Measurements from ENCODE around the gene ACLY.

Gene ACLY

DNA sequence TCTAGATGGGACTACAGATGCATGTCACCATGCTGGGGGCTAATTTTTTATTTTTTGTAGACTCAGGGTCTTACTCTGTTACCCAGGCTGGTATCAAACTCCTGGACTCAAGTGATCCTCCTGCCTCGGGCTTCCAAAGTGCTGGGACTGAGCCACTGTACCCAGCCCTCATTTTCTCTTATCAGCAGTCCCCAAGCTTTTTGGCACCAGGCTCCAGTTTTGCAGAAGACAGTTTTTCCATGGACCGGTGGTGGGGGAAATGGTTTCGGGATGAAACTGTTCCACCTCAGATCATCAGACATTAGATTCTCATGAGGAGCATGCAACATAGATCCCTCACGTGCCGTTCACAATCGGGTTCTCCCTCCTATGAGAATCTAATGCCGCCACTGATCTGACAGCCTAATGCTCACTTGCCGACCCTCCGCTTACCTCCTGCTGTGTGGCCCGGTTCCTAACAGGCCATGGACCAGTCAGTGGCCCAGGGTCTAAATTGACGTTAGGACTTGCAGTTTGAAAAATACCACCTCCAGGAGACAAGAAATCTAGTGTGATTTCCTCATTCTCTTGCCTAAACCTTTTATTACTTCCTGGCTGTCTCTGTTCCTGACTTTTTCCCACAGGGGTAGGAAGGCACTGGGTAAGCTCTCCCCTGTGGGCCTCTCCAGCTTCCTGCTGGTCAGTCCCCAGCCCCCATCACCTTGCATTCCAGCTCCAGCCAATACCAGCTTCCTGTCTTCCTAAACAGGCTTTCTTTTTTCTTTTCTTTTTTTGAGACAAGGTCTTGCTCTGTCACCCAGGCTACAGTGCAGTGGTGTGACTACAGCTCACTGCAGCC is 38.5 kb upstream of the ACLY start:
- Histone ChIP-seq H3K4me3 (ENCODE audit: low read length) (no peak overlapping the region), H3K36me3 (ENCODE audit: control insufficient read depth, insufficient read depth, low read length) (no peaks in the 10 kb centered on the region), H3K9ac (ENCODE audit: low read length) (no peak overlapping the region), H3K27ac (ENCODE audit: low read depth, low read length) (no peak overlapping the region), H3K27me3 (ENCODE audit: control insufficient read depth, insufficient read depth, low read length) (no peaks in the 10 kb centered on the region), H3K4me1 (ENCODE audit: control insufficient read depth, insufficient read depth, low read length) (no peaks in the 10 kb centered on the region)

DNA sequence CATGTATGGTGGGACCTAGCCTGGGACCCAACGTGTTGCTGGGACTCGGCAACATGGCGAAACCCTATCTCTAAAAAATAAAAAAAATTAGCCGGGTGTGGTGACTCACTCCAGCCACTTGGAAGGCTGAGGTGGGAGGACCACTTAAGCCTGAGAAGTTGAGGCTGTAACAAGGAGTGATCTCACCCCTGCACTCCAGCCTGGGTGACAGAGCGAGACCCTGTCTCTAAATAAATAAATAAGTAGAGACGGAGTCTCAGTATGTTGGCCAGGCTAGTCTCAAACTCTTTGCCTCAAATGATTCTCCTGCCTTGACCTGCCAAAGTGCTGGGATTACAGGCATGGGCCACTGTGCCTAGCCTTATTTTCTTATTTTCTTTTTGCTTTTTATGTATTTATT is 37.8 kb upstream of the ACLY start:
- H3K36me3 ChIP-seq (ENCODE audit: control insufficient read depth, insufficient read depth, low read length), result no peaks in the 10 kb centered on the region
- H3K27me3 ChIP-seq (ENCODE audit: control insufficient read depth, insufficient read depth, low read length), result no peaks in the 10 kb centered on the region
- H3K27ac ChIP-seq (ENCODE audit: low read depth, low read length), result no peak overlapping the region
- H3K4me1 ChIP-seq (ENCODE audit: control insufficient read depth, insufficient read depth, low read length), result no peaks in the 10 kb centered on the region
- H3K4me3 ChIP-seq (ENCODE audit: low read length), result no peak overlapping the region
- no peak overlapping the region for H3K9ac ChIP-seq (ENCODE audit: low read length)

DNA sequence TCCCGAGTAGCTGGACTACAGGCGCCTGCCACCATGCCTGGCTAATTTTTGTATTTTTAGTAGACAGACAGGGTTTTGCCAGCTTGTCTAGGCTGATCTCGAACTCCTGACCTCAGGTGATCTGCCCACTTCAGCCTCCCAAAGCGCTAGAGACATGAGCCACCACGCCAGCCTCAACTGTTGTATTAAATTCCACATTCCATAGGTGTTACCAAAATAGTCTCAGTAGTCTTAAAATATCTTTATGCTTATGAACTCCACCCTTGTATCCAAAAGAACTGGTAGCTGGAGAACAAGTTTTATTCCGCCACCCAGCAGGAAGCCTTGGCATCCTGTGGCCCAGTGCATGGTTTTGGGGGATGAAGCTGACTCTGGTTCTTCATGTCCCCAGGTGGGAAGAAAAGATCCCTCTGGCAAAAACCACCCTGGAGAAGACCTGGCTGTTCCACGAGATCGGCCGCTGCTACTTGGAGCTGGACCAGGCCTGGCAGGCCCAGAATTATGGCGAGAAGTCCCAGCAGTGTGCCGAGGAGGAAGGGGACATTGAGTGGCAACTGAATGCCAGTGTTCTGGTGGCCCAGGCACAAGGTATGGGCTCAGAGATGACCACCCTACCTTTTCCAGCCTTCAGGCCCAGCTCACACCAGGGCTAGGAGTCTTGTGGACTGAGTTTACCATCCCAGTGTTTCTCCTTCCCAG is 30.2 kb upstream of the ACLY start:
- Histone ChIP-seq H3K4me3 (ENCODE audit: low read length) (no peak overlapping the region), H3K9ac (ENCODE audit: low read length) (no peak overlapping the region), H3K27me3 (ENCODE audit: control insufficient read depth, insufficient read depth, low read length) (no peaks in the 10 kb centered on the region), H3K4me1 (ENCODE audit: control insufficient read depth, insufficient read depth, low read length) (no peaks in the 10 kb centered on the region), H3K27ac (ENCODE audit: low read depth, low read length) (no peak overlapping the region), H3K36me3 (ENCODE audit: control insufficient read depth, insufficient read depth, low read length) (no peaks in the 10 kb centered on the region)

DNA sequence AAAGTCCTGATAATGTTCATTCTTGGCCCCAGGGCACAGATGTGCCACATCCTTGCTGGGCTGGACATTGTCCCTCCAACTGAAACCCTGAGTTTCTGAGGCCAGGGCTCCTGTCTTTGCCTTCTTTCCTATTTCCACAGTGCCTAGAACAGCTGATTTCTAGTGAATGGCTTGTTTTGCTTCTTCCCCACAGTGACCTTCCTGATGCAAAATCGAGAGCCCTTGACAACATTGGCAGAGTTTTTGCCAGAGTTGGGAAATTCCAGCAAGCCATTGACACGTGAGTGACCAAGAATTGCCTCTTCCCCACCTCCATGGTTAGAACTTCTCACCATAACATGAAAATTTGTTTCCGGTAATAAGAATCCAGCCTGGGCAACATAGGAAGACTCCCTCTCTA is 26.2 kb upstream of the ACLY start:
- Histone ChIP-seq H3K4me3 (ENCODE audit: low read length) (no peak overlapping the region), H3K4me1 (ENCODE audit: control insufficient read depth, insufficient read depth, low read length) (no peaks in the 10 kb centered on the region), H3K27me3 (ENCODE audit: control insufficient read depth, insufficient read depth, low read length) (no peaks in the 10 kb centered on the region), H3K27ac (ENCODE audit: low read depth, low read length) (no peak overlapping the region), H3K9ac (ENCODE audit: low read length) (no peak overlapping the region), H3K36me3 (ENCODE audit: control insufficient read depth, insufficient read depth, low read length) (no peaks in the 10 kb centered on the region)

DNA sequence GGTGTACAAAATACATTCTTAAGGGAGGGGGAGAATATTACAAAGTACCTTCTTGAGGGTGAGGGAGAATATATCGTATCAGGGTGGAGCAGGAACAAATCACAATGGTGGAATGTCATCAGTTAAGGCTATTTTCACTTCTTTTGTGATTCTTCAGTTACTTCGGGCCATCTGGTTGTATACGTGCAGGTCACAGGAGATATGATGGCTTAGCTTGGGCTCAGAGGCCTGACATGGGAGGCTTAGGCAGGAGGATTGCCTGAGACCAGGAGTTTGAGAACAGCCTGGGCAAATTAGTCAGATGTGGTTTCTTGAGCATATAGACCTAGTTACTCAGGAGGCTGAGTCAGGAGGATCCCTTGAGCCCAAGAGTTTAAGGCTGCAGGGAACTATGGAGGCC is 24.7 kb upstream of the ACLY start:
- no peak overlapping the region for H3K27ac ChIP-seq (ENCODE audit: low read depth, low read length)
- no peaks in the 10 kb centered on the region for H3K36me3 ChIP-seq (ENCODE audit: control insufficient read depth, insufficient read depth, low read length)
- no peak overlapping the region for H3K9ac ChIP-seq (ENCODE audit: low read length)
- no peaks in the 10 kb centered on the region for H3K4me1 ChIP-seq (ENCODE audit: control insufficient read depth, insufficient read depth, low read length)
- H3K4me3 ChIP-seq (ENCODE audit: low read length), result no peak overlapping the region
- no peaks in the 10 kb centered on the region for H3K27me3 ChIP-seq (ENCODE audit: control insufficient read depth, insufficient read depth, low read length)

DNA sequence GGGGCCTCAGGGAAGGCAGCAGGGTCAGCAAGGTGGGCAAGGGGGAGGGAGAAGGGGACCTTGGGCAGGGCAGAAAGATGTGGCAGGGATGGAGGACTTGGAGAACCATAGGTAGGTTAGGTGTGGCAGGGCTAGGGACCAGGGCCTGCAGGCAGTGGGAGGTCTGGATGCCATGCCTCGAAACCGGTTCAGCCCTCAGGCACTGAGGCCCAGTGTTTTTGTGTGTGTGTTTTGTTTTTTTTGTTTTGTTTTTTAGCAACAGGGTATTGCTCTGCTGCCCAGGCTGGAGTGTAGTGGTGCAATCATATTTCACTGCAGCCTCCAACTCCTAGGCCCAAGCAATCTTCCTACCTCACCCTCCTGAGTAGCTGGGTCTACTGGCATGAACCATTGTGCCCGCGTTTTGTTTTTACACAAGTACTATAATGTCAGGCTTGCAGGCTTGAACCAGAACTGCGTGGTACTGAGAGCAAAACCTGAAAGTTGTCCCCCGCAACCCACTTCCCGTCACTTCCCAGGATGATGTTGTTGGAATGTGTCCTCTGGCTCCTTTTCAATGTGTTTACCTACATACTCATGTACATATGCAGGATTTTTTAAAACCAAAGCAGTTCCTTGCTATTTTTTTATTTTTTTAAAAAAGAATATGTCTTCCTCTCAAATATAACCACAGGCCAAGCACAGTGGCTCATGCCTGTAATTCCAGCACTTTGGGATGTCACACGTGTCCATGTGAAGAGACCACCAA is 24.0 kb upstream of the ACLY start:
- no peak overlapping the region for H3K9ac ChIP-seq (ENCODE audit: low read length)
- no peaks in the 10 kb centered on the region for H3K4me1 ChIP-seq (ENCODE audit: control insufficient read depth, insufficient read depth, low read length)
- no peak overlapping the region for H3K27ac ChIP-seq (ENCODE audit: low read depth, low read length)
- H3K36me3 ChIP-seq (ENCODE audit: control insufficient read depth, insufficient read depth, low read length), result no peaks in the 10 kb centered on the region
- H3K27me3 ChIP-seq (ENCODE audit: control insufficient read depth, insufficient read depth, low read length), result no peaks in the 10 kb centered on the region
- no peak overlapping the region for H3K4me3 ChIP-seq (ENCODE audit: low read length)

DNA sequence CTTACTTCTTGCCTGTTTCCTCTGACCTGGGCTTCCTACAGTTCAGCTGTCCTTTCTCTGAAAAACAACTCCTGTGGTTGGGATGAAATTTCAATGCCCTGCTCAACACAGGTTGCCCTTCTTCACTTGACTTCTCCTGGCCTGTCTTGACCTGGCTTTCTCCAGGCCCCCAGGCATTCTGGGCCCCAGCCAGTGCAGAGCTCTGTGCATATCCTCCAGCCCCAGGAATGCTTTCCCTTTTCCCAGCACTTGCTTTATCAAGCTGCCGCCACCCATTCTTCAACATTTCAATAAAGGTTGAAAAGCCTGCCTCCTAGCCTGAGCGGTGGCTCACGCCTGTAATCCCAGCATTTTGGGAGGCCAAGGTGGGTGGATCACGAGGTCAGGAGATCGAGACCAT is 22.4 kb upstream of the ACLY start:
- no peaks in the 10 kb centered on the region for H3K27me3 ChIP-seq (ENCODE audit: control insufficient read depth, insufficient read depth, low read length)
- no peak overlapping the region for H3K27ac ChIP-seq (ENCODE audit: low read depth, low read length)
- no peak overlapping the region for H3K9ac ChIP-seq (ENCODE audit: low read length)
- H3K4me1 ChIP-seq (ENCODE audit: control insufficient read depth, insufficient read depth, low read length), result no peaks in the 10 kb centered on the region
- no peak overlapping the region for H3K4me3 ChIP-seq (ENCODE audit: low read length)
- H3K36me3 ChIP-seq (ENCODE audit: control insufficient read depth, insufficient read depth, low read length), result no peaks in the 10 kb centered on the region

DNA sequence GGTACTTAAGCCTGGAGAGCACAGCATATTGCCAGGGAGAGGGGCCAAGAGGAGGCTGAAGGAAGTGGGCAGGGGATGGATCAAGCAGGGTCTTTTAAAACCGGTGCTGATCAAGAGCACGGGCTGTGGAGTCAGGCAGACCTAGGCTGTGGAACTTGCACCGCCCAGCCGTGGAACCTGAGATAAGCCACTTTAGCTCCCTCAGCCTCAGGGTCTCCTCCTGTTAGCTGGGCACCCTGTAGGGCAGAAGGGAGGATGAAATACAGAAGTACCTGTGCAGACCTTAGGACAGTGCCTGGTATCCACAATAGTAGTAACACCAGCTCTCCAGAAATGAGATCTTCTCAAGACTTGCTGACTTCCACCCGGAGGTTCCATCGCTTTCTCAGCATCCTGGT is 20.9 kb upstream of the ACLY start:
- H3K4me1 ChIP-seq (ENCODE audit: control insufficient read depth, insufficient read depth, low read length), result no peaks in the 10 kb centered on the region
- H3K27ac ChIP-seq (ENCODE audit: low read depth, low read length), result no peak overlapping the region
- H3K27me3 ChIP-seq (ENCODE audit: control insufficient read depth, insufficient read depth, low read length), result no peaks in the 10 kb centered on the region

DNA sequence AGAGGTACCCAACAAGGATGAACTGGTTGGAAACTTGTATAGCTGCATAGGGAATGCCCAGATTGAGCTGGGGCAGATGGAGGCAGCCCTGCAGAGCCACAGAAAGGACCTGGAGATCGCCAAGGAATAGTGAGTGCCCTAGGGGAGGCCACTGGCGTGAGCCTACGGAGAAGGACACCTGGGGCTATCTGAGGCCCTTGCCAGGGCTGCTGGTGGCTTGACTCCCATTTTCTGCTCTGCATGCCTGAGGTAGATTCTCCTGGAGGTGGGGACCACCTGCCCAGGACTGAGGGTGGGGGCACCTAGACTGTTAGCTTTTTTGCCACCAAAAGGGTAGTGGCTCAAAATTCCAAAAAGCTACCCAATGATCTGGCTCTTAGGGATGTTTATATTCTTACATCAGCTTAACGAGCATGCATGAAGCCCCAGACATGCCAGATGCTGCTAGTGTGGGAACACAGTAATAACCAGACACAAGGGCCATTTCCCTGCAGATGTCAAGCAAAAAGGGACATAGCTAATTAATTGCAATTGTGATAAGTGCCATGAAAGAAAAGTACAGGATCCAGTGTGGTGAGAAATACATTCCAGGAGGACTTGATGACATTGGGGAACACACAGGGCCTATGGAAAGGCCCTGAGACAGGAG is 20.4 kb upstream of the ACLY start:
- H3K27me3 ChIP-seq (ENCODE audit: control insufficient read depth, insufficient read depth, low read length), result no peaks in the 10 kb centered on the region
- H3K36me3 ChIP-seq (ENCODE audit: control insufficient read depth, insufficient read depth, low read length), result peaks cover 3% of the 10 kb centered on the region
- H3K9ac ChIP-seq (ENCODE audit: low read length), result no peak overlapping the region
- no peak overlapping the region for H3K27ac ChIP-seq (ENCODE audit: low read depth, low read length)
- H3K4me3 ChIP-seq (ENCODE audit: low read length), result no peak overlapping the region
- no peaks in the 10 kb centered on the region for H3K4me1 ChIP-seq (ENCODE audit: control insufficient read depth, insufficient read depth, low read length)

More for the DNA sequence above, 20.9 kb upstream of the ACLY start:
- no peak overlapping the region for H3K4me3 ChIP-seq (ENCODE audit: low read length)
- H3K9ac ChIP-seq (ENCODE audit: low read length), result no peak overlapping the region
- H3K36me3 ChIP-seq (ENCODE audit: control insufficient read depth, insufficient read depth, low read length), result peaks cover 3% of the 10 kb centered on the region

DNA sequence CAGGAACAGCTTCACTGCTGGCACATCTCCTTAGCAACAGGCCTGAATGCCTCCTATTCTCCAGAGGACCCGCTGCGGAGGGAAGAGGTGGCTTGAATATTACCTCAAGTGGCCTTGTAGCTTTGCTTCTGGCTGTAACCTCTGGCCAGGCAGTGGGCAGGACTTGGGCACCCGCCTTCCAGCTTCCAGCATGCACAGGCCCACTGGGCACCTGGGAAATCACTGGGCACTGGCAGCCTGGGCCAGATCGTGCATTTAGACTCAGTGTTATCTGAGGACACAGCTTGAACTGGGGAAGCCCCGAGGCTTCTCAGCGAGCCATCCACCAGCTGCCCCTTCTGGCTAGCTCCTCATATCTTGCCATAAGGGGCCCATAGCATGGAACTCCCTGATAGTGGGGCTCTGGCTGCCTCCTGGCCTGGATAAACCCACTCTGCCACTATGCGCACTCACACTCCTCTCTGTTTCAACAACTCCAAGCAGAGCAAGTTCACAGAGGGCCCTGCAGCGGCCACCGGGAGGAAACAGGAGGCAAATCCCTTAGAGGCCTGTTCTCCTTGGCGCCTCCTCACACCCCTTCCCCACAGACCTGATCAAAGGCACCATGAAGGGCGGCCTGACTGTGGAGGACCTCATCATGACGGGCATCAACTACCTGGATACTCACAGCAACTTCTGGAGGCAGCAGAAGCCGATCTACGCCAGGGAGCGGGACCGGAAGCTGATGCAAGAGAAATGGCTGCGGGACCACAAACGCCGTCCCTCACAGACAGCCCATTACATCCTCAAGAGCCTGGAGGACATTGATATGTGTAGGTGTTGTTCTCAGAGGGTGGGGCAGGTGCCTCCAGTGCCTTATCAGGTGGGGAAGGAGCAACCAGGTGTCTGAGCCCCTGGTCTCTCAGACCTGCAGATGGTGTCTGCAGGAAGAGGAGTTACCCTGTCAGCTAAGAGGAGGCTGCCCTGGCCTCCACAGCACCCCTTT is 19.5 kb upstream of the ACLY start:
- no peaks in the 10 kb centered on the region for H3K4me1 ChIP-seq (ENCODE audit: control insufficient read depth, insufficient read depth, low read length)
- no peaks in the 10 kb centered on the region for H3K27me3 ChIP-seq (ENCODE audit: control insufficient read depth, insufficient read depth, low read length)
- no peak overlapping the region for H3K27ac ChIP-seq (ENCODE audit: low read depth, low read length)
- peaks cover 3% of the 10 kb centered on the region for H3K36me3 ChIP-seq (ENCODE audit: control insufficient read depth, insufficient read depth, low read length)
- H3K4me3 ChIP-seq (ENCODE audit: low read length), result no peak overlapping the region
- H3K9ac ChIP-seq (ENCODE audit: low read length), result no peak overlapping the region

DNA sequence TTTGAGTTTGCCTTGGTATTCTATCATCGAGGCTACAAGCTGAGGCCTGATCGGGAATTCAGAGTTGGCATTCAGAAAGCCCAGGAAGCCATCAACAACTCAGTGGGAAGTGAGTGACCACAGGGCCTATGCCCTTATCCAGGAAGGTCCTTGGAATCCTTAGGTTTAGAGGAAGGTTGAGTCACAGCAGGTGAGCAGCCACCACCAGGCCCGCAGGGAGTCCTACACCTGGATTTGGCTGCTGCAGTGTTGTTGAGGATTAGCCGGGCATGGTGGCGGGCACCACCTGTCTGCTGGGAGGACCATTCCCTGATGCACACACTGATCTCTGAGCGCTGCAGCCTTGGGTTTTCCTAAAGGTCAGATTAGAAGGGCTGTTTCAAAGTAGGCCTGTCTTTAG is 16.9 kb upstream of the ACLY start:
- H3K27me3 ChIP-seq (ENCODE audit: control insufficient read depth, insufficient read depth, low read length), result no peaks in the 10 kb centered on the region
- peaks cover 3% of the 10 kb centered on the region for H3K36me3 ChIP-seq (ENCODE audit: control insufficient read depth, insufficient read depth, low read length)
- H3K4me1 ChIP-seq (ENCODE audit: control insufficient read depth, insufficient read depth, low read length), result no peaks in the 10 kb centered on the region
- H3K9ac ChIP-seq (ENCODE audit: low read length), result no peak overlapping the region
- no peak overlapping the region for H3K27ac ChIP-seq (ENCODE audit: low read depth, low read length)
- no peak overlapping the region for H3K4me3 ChIP-seq (ENCODE audit: low read length)

Data from rectal smooth muscle tissue (tissue), 1 donor.